Measurements from ENCODE around the gene MYH15. TPM values are rescaled to one million over a fixed set of nuclear protein-coding genes. Genes with fewer than 3 reads are reported as not detected.
"Not testable (repeated sequence)": the region's sequence is repeated elsewhere in the genome, so short reads cannot be mapped to it uniquely, and the experiment has no call there.

The MYH15 gene
- polyA plus RNA-seq, 3 donors: not detected

DNA sequence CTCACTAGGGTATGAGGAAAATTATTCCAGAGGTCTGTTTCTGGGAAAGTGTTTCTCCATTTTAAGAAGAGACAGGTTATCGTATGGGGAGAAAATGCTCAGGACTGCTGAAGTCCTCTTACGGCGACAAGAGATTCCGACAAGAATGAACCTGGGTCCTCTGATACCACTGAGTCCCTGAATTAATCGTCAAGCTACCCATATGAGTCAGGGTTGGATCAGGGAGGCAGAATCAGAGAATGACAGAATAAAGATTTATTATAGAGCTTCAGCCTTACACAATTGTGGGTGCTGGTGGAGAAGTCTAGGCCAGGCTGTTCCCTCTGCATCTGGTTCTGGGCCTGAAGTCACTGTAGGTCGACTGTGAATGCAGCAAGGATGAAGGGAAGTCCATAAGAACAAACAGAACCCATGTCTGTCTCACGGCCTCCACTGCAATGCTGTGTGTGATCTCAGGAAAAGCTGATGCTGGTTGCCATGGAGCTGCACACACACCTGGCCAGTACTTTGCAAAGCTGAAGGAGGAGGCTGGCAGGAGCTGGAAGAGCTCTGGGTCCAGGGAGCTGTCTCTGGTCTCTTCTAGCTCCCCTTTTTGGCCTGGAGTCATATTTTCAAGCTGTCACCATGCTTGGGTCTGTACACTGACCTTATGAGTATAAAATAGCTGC is 130.1 kb downstream of the MYH15 start:
- TF ChIP-seq, protein P1, sequence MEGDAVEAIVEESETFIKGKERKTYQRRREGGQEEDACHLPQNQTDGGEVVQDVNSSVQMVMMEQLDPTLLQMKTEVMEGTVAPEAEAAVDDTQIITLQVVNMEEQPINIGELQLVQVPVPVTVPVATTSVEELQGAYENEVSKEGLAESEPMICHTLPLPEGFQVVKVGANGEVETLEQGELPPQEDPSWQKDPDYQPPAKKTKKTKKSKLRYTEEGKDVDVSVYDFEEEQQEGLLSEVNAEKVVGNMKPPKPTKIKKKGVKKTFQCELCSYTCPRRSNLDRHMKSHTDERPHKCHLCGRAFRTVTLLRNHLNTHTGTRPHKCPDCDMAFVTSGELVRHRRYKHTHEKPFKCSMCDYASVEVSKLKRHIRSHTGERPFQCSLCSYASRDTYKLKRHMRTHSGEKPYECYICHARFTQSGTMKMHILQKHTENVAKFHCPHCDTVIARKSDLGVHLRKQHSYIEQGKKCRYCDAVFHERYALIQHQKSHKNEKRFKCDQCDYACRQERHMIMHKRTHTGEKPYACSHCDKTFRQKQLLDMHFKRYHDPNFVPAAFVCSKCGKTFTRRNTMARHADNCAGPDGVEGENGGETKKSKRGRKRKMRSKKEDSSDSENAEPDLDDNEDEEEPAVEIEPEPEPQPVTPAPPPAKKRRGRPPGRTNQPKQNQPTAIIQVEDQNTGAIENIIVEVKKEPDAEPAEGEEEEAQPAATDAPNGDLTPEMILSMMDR (IDR thresholded peaks at IDR 0.05): no peak
- no peaks in the 10 kb centered on the region for H3K4me1 Mint-ChIP-seq
- H3K4me2 ChIP-seq (replicated peaks; ENCODE audit: extremely low read depth, low read length, poor library complexity, severe bottlenecking): no peak overlapping the region
- no peak overlapping the region for H3K4me3 ChIP-seq (replicated peaks in 1 of 3; ENCODE audit: low read depth in 2 of 3, low read length in 3 of 3)
- H2AFZ ChIP-seq (ENCODE audit: insufficient read depth, low read depth, low read length, poor library complexity, severe bottlenecking): no peak overlapping the region
- H3K36me3 ChIP-seq (replicated peaks in 1 of 2; ENCODE audit: control insufficient read depth in 1 of 2, insufficient read depth in 2 of 2, low read length in 2 of 2): no peaks in the 10 kb centered on the region
- DNase-seq: no peak
- no peaks in the 10 kb centered on the region for H3K4me1 ChIP-seq (ENCODE audit: control insufficient read depth in 1 of 2, insufficient read depth in 2 of 2, low read length in 2 of 2)
- WGBS (ENCODE audit: insufficient coverage): 100% methylated on average over 6 of the region's 7 CpGs
- H3K79me2 ChIP-seq (ENCODE audit: insufficient read depth, low read length): no peaks in the 10 kb centered on the region
- no peaks in the 10 kb centered on the region for H3K36me3 Mint-ChIP-seq
- no peaks in the 10 kb centered on the region for H4K20me1 ChIP-seq (ENCODE audit: insufficient read depth, low read length)
- peaks cover 0 to 3% (median 0%) of the 10 kb centered on the region in 7 donors for H3K9me3 Mint-ChIP-seq
- no peak overlapping the region for H3K9ac ChIP-seq (ENCODE audit: insufficient read depth, low read length, poor library complexity, severe bottlenecking)
- no peaks in the 10 kb centered on the region for H3K27me3 Mint-ChIP-seq (ENCODE audit: low read depth in 3 of 3)
- no peak overlapping the region for H3K4me3 Mint-ChIP-seq
- H3K27ac ChIP-seq (ENCODE audit: low read depth in 1 of 2, low read length in 2 of 2): no peak overlapping the region
- H3K27ac Mint-ChIP-seq: peak overlapping the region in 1 of 7 donors; percentile 18
- intact Hi-C loops (cut with micrococcal nuclease): no loop called here
- no peaks in the 10 kb centered on the region for H3K9me3 ChIP-seq (replicated peaks in 1 of 2; ENCODE audit: control insufficient read depth in 1 of 2, insufficient read depth in 1 of 2, low read length in 2 of 2)
- no peaks in the 10 kb centered on the region for H3K27me3 ChIP-seq (ENCODE audit: control insufficient read depth in 2 of 2, insufficient read depth in 2 of 2, low read length in 2 of 2)

- H3K36me3 ChIP-seq (replicated peaks in 1 of 2; ENCODE audit: control insufficient read depth in 1 of 2, insufficient read depth in 2 of 2, low read length in 2 of 2); H3K27ac Mint-ChIP-seq; H3K79me2 ChIP-seq (ENCODE audit: insufficient read depth, low read length); DNase-seq; H3K4me3 ChIP-seq (replicated peaks in 1 of 3; ENCODE audit: low read depth in 2 of 3, low read length in 3 of 3); H3K36me3 Mint-ChIP-seq; H3K27ac ChIP-seq (ENCODE audit: low read depth in 1 of 2, low read length in 2 of 2); H3K9ac ChIP-seq (ENCODE audit: insufficient read depth, low read length, poor library complexity, severe bottlenecking); H3K9me3 Mint-ChIP-seq; intact Hi-C loops (cut with micrococcal nuclease); H2AFZ ChIP-seq (ENCODE audit: insufficient read depth, low read depth, low read length, poor library complexity, severe bottlenecking); H3K27me3 Mint-ChIP-seq (ENCODE audit: low read depth in 3 of 3); H3K27me3 ChIP-seq (ENCODE audit: control insufficient read depth in 2 of 2, insufficient read depth in 2 of 2, low read length in 2 of 2); H3K4me1 ChIP-seq (ENCODE audit: control insufficient read depth in 1 of 2, insufficient read depth in 2 of 2, low read length in 2 of 2); H3K4me1 Mint-ChIP-seq; H3K9me3 ChIP-seq (replicated peaks in 1 of 2; ENCODE audit: control insufficient read depth in 1 of 2, insufficient read depth in 1 of 2, low read length in 2 of 2); H3K4me2 ChIP-seq (replicated peaks; ENCODE audit: extremely low read depth, low read length, poor library complexity, severe bottlenecking); H4K20me1 ChIP-seq (ENCODE audit: insufficient read depth, low read length); H3K4me3 Mint-ChIP-seq: not testable (repeated sequence)
- no CpG with 5 or more reads among the region's 2 CpGs for WGBS (ENCODE audit: insufficient coverage)
These were observed 131.4 kb downstream of the MYH15 start for GRCh38 chr3:108378952-108379342.

Measured in CD14-positive monocyte (primary cell).